Body of pancreas (tissue), 4 donors: ENCODE results near the gene CMIP.

Experiments
- CTCF ChIP-seq, 7 experiments: fragments of 450-650 bp in 4 of 7; fragments of 200-600 bp in 3 of 7; sonication (generic) in 3 of 7; IDR thresholded peaks; one replicate each; pipeline ENCODE4 v1.5.1; 2016 to 2019; ENCODE audit warnings: antibody characterized with exemption in 7 of 7
- POLR2A ChIP-seq, 3 donors: fragments of 450-650 bp; IDR thresholded peaks; one replicate each; pipeline ENCODE4 v1.6.1; 2016; ENCODE audit warnings: antibody characterized with exemption in 3 of 3, mild to moderate bottlenecking in 2 of 3

- TF ChIP-seq CTCF (IDR thresholded peaks at IDR 0.05) (no peak), POLR2A (IDR thresholded peaks at IDR 0.05) (no peak)
Measured at GRCh38 chr16:81517629-81518438, 73.2 kb downstream of the CMIP start.
